T1000 (cell line): ENCODE measurements around the gene FRMPD4.

ENCODE experiments used
- DNase-seq: peaks from one replicate; lab custom pipeline; 2025; ENCODE audit warnings: mixed read lengths; lab: John Stamatoyannopoulos, UW

FRMPD4 gene

DNA sequence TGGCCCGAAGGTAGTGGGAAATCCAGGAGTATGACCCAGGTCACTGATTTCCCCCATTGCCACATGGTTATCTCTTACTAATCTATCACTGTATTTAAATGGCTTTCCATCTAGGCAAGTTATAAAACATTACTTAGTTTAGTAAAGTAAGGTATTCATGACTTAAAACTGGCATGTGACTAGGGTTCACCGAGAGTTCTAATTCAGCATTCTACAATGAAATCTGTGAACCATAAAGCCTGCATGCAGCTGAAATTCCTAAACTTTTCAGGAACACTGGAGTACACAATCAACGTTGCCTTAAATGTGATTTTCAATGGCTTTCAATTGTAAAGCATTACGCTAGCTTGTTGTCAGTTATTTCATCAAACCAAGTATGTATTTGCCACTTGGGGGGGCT is 630.2 kb downstream of the FRMPD4 start:
- no peak for DNase-seq

- no peak for DNase-seq
Observed at GRCh38 chrX:12770440-12770839, 632.2 kb downstream of the FRMPD4 start.

DNA sequence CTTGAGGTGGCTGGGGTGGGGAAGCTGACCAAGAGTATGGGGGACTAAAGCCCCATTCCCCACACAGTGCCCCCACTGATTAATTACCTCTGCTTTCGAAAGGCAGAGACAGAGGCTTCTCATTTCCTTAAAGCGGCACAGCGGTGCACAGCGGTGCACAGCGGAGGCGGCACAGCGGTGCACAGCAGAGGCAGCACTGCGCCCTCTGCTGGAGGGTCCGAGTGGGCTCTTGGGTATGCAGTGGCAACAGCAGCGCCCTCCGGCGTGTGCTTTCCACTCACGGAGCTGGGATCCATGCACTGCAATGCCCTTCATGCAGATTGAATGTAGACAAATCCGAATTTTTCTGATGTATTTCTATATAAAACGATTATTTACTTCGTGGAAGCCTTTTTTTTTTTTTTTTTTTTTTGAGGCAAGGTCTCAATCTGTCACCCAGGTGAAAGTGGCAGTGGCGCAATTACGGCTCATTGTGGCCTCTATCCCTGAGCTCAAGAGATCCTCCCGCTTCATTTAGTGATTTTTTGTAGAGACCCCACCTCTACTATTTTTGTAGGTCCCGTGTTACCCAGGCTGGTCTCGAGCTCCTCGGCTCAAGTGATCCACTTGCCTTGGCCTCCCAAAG is 633.3 kb downstream of the FRMPD4 start:
- no peak for DNase-seq
